Measurements from ENCODE around the gene CDK5R2. TPM values are rescaled to one million over a fixed set of nuclear protein-coding genes. Genes with fewer than 3 reads are reported as not detected.

The CDK5R2 gene
- total and polyA plus RNA-seq, 2 of the 13 experiments (the other 11 are each of a cell fraction or from before 2014, with no cell fraction given): not detected

DNA sequence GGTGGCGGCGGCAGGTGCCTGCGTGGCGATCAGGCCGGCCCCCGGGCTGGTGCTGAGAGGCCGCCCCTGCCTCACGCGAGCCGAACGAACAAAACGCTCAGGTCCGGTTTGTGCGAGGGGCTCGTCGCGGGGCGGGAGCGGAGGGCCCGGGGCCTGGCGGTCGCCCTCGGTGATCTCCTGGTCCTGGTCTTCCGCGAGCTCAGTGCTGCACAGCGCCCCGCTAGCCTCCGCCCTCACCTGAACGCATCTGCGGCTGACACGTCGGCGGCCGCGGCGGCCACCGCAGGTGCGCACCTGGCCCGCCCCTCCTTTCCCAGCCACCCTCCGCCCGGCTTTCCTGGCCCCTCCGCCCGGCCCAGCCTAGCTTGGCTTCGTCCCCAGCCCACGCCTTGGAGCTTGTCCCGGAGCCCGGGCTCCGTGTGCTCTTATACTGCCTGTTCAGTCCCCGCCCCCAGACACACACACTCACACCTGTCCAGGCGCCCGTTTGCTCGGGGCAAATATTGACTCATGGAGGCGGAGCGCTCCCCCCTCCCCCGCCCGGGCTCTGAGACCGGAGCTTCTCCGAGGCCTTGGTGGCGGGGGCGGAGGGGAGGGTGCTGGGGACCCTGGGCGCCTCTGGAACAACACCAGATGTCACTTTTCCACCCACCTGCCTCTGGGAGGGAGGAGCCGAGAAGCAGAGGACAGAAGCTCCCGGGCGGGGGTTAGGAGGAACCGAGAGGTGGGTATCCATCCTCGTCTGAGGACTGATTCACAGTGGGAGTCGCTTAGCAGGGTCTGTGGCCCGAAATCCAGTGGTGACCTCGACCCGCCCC, 42.3 kb downstream of the CDK5R2 start (continued):
- TF ChIP-seq, protein P1, sequence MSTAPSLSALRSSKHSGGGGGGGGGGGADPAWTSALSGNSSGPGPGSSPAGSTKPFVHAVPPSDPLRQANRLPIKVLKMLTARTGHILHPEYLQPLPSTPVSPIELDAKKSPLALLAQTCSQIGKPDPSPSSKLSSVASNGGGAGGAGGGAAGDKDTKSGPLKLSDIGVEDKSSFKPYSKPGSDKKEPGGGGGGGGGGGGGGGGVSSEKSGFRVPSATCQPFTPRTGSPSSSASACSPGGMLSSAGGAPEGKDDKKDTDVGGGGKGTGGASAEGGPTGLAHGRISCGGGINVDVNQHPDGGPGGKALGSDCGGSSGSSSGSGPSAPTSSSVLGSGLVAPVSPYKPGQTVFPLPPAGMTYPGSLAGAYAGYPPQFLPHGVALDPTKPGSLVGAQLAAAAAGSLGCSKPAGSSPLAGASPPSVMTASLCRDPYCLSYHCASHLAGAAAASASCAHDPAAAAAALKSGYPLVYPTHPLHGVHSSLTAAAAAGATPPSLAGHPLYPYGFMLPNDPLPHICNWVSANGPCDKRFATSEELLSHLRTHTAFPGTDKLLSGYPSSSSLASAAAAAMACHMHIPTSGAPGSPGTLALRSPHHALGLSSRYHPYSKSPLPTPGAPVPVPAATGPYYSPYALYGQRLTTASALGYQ (CRISPR knock-in tag; IDR thresholded peaks at IDR 0.05): peak; percentile 97
- TF ChIP-seq ZNF383 (CRISPR knock-in tag; IDR thresholded peaks at IDR 0.05; ENCODE audit: borderline replicate concordance): no peak
- 0 out of 2 replicates have a peak, but pooled peaks have one; percentile 14 for TF ChIP-seq ZFAT (CRISPR knock-in tag; conservative IDR thresholded peaks at IDR 0.05)
- TF ChIP-seq ZFP36L1 (CRISPR knock-in tag; IDR thresholded peaks at IDR 0.05): no peak
- TF ChIP-seq, protein P2, sequence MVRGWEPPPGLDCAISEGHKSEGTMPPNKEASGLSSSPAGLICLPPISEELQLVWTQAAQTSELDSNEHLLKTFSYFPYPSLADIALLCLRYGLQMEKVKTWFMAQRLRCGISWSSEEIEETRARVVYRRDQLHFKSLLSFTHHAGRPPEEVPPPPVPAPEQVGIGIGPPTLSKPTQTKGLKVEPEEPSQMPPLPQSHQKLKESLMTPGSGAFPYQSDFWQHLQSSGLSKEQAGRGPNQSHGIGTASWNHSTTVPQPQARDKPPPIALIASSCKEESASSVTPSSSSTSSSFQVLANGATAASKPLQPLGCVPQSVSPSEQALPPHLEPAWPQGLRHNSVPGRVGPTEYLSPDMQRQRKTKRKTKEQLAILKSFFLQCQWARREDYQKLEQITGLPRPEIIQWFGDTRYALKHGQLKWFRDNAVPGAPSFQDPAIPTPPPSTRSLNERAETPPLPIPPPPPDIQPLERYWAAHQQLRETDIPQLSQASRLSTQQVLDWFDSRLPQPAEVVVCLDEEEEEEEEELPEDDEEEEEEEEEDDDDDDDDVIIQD (CRISPR knock-in tag; IDR thresholded peaks at IDR 0.05; ENCODE audit: low read depth): peak; percentile 68; the same call in 1 of the 2 replicates
- peak; percentile 95 for TF ChIP-seq PHF21A (CRISPR knock-in tag; IDR thresholded peaks at IDR 0.05)
- no peak for TF ChIP-seq KLF9 (CRISPR knock-in tag; IDR thresholded peaks at IDR 0.05; ENCODE audit: low read depth)
- TF ChIP-seq ZNF709 (CRISPR knock-in tag; IDR thresholded peaks at IDR 0.05): 0 out of 2 replicates have a peak, but pooled peaks have one; percentile 50
- TF ChIP-seq, protein P3, sequence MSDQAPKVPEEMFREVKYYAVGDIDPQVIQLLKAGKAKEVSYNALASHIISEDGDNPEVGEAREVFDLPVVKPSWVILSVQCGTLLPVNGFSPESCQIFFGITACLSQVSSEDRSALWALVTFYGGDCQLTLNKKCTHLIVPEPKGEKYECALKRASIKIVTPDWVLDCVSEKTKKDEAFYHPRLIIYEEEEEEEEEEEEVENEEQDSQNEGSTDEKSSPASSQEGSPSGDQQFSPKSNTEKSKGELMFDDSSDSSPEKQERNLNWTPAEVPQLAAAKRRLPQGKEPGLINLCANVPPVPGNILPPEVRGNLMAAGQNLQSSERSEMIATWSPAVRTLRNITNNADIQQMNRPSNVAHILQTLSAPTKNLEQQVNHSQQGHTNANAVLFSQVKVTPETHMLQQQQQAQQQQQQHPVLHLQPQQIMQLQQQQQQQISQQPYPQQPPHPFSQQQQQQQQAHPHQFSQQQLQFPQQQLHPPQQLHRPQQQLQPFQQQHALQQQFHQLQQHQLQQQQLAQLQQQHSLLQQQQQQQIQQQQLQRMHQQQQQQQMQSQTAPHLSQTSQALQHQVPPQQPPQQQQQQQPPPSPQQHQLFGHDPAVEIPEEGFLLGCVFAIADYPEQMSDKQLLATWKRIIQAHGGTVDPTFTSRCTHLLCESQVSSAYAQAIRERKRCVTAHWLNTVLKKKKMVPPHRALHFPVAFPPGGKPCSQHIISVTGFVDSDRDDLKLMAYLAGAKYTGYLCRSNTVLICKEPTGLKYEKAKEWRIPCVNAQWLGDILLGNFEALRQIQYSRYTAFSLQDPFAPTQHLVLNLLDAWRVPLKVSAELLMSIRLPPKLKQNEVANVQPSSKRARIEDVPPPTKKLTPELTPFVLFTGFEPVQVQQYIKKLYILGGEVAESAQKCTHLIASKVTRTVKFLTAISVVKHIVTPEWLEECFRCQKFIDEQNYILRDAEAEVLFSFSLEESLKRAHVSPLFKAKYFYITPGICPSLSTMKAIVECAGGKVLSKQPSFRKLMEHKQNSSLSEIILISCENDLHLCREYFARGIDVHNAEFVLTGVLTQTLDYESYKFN (CRISPR knock-in tag; conservative IDR thresholded peaks at IDR 0.05): peak; percentile 89
- no peak for TF ChIP-seq SNRNP70 (IDR thresholded peaks at IDR 0.05; ENCODE audit: low read depth, low read length)
- TF ChIP-seq ZNF674 (CRISPR knock-in tag; IDR thresholded peaks at IDR 0.05; ENCODE audit: low read depth): no peak
- TF ChIP-seq, protein P4, sequence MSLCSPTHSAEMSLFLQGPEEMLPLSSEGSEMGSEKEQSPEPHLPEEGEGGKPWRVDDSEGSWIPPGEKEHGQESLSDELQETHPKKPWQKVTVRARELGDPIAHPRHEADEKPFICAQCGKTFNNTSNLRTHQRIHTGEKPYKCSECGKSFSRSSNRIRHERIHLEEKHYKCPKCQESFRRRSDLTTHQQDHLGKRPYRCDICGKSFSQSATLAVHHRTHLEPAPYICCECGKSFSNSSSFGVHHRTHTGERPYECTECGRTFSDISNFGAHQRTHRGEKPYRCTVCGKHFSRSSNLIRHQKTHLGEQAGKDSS (CRISPR knock-in tag; IDR thresholded peaks at IDR 0.05; ENCODE audit: borderline replicate concordance, low read depth): 0 out of 2 replicates have a peak, but pooled peaks have one; percentile 12
- peak; percentile 93; the same call in 1 of the 2 replicates for TF ChIP-seq SNAI1 (CRISPR knock-in tag; IDR thresholded peaks at IDR 0.05; ENCODE audit: borderline replicate concordance)
- peak; percentile 68; the same call in 1 of the 2 replicates for TF ChIP-seq DPF2 (CRISPR knock-in tag; IDR thresholded peaks at IDR 0.05; ENCODE audit: borderline replicate concordance, low read depth)
- TF ChIP-seq, protein P5, sequence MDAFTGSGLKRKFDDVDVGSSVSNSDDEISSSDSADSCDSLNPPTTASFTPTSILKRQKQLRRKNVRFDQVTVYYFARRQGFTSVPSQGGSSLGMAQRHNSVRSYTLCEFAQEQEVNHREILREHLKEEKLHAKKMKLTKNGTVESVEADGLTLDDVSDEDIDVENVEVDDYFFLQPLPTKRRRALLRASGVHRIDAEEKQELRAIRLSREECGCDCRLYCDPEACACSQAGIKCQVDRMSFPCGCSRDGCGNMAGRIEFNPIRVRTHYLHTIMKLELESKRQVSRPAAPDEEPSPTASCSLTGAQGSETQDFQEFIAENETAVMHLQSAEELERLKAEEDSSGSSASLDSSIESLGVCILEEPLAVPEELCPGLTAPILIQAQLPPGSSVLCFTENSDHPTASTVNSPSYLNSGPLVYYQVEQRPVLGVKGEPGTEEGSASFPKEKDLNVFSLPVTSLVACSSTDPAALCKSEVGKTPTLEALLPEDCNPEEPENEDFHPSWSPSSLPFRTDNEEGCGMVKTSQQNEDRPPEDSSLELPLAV (CRISPR knock-in tag; conservative IDR thresholded peaks at IDR 0.05; ENCODE audit: low read depth): no peak
- peak; percentile 16; the same call in 1 of the 2 replicates for TF ChIP-seq CEBPG (CRISPR knock-in tag; IDR thresholded peaks at IDR 0.05)
- TF ChIP-seq, protein P6, sequence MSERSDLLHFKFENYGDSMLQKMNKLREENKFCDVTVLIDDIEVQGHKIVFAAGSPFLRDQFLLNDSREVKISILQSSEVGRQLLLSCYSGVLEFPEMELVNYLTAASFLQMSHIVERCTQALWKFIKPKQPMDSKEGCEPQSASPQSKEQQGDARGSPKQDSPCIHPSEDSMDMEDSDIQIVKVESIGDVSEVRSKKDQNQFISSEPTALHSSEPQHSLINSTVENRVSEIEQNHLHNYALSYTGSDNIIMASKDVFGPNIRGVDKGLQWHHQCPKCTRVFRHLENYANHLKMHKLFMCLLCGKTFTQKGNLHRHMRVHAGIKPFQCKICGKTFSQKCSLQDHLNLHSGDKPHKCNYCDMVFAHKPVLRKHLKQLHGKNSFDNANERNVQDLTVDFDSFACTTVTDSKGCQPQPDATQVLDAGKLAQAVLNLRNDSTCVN (CRISPR knock-in tag; IDR thresholded peaks at IDR 0.05; ENCODE audit: borderline replicate concordance): 0 out of 2 replicates have a peak, but pooled peaks have one; percentile 17
